Left renal pelvis (tissue), 4 donors: ENCODE results near the gene ZMYND8. TPM values are rescaled to one million over a fixed set of nuclear protein-coding genes. Genes with fewer than 3 reads are reported as not detected.
A peak's percentile ranks its signal among the peaks of the same experiment; 100 is the strongest.
"Not testable (repeated sequence)": the region's sequence is repeated elsewhere in the genome, so short reads cannot be mapped to it uniquely, and the experiment has no call there.

Experiments
- DNase-seq, 4 donors: peaks; one replicate each; pipeline ENCODE4 v3.0.0-alpha.2; 2013; ENCODE audit warnings: low read depth in 4 of 4, low spot score in 3 of 4
- polyA plus RNA-seq, 4 donors: library from polyadenylated mRNA; unstranded; fragments of 120-200 nt; gene quantifications; one replicate each; pipeline ENCODE4 v1.2.1, GENCODE V29; 2013; ENCODE audit not compliant: insufficient read length in 4 of 4

The ZMYND8 gene
- 10 to 100 TPM; 35.3 to 45.0 (median 42.8) TPM for polyA plus RNA-seq

- peak; percentile 87 to 92 (median 92) for DNase-seq
Measured at GRCh38 chr20:47356526-47357295, at the start of gene ZMYND8. Gene ZMYND8, minus strand, starts transcription at chr20:47356699. Its CDS starts 29 bp downstream, at chr20:47356670.

GRCh38 chr20:47405775-47406325, 49.4 kb upstream of the ZMYND8 start:
- no peak for DNase-seq

- DNase-seq: no peak
Measured at GRCh38 chr20:47400685-47401084, 44.2 kb upstream of the ZMYND8 start.

- no peak for DNase-seq
Measured at GRCh38 chr20:47397652-47398301, 41.3 kb upstream of the ZMYND8 start.

- DNase-seq: no peak
Measured at GRCh38 chr20:47396762-47397476, 40.4 kb upstream of the ZMYND8 start.

- not testable (repeated sequence) for DNase-seq
Measured at GRCh38 chr20:47393796-47394514, 37.5 kb upstream of the ZMYND8 start.

- DNase-seq: no peak
Measured at GRCh38 chr20:47392721-47393073, 36.2 kb upstream of the ZMYND8 start.

- no peak for DNase-seq
Measured at GRCh38 chr20:47392015-47392720, 35.7 kb upstream of the ZMYND8 start.

GRCh38 chr20:47391276-47392010, 34.9 kb upstream of the ZMYND8 start:
- DNase-seq: no peak

- DNase-seq: no peak
Measured at GRCh38 chr20:47389867-47390347, 33.4 kb upstream of the ZMYND8 start.

- DNase-seq: not testable (repeated sequence)
Measured at GRCh38 chr20:47385968-47386367, 29.5 kb upstream of the ZMYND8 start.

- DNase-seq: no peak
Measured at GRCh38 chr20:47382746-47383415, 26.4 kb upstream of the ZMYND8 start.

- DNase-seq: no peak
Measured at GRCh38 chr20:47380481-47380880, 24.0 kb upstream of the ZMYND8 start.

GRCh38 chr20:47379433-47380150, 23.1 kb upstream of the ZMYND8 start:
- no peak for DNase-seq

- DNase-seq: no peak
Measured at GRCh38 chr20:47377122-47377722, 20.7 kb upstream of the ZMYND8 start.

- DNase-seq: not testable (repeated sequence)
Measured at GRCh38 chr20:47376096-47376643, 19.7 kb upstream of the ZMYND8 start.

- not testable (repeated sequence) for DNase-seq
Measured at GRCh38 chr20:47374121-47374520, 17.6 kb upstream of the ZMYND8 start.
